NCI-H748 (cell line): Measurements from ENCODE around the gene SLC6A11.

ENCODE experiments used
- DNase-seq: peaks from one replicate; lab custom pipeline; 2025; ENCODE audit not compliant: unreplicated experiment; lab: John Stamatoyannopoulos, UW

SLC6A11 gene

DNA sequence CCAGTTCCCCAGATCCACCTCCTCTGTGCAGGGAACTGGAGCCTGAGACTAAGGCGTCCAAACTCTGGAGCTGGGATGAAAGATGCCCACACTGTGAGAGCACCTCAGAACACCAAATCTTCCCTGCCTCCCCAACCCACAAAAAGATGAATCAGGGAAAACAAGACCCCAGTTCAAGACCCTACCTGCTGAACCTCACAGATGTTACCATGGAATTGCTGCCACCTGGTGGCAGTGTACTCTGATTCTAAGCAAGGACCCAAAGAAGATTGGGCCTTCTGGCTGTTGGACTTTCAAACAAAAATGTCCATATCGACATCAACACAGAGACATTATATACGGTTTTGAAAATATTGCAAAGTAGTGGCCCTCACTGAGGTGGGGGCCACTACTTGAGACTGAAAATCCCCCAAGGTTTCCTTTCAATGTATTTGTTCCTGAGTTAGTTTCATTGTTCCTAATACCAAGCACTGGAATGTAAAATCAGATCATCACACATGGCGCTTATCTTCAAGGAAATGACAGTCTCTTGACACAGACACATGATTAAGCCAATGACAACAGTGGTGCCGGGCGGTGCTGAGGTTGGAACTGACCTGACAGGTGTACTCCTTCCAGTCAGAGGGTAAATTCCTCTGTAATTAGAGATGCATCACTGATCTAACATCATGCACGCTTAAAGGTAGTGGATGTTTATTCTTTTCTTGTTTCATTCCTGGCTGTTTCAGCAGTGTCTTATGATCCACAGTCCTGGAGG is 67.6 kb downstream of the SLC6A11 start:
- DNase-seq: no peak

DNA sequence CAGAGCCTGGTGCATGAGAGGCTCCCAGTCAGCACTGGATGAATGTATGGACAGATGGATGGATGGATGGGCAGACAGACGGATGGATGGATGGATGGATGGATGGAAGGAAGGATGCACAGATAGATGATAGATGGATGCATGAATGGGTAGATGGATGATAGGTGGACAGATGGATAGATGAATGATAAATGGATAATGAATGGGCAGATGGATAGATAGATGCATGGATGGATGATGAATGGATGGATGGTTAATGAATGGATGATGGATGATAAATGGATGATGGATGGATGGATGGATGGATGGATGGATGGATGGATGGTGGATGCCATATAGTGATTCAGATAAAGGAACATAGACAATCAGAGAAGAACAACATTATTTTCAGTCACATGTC is 71.0 kb downstream of the SLC6A11 start:
- no peak for DNase-seq

DNA sequence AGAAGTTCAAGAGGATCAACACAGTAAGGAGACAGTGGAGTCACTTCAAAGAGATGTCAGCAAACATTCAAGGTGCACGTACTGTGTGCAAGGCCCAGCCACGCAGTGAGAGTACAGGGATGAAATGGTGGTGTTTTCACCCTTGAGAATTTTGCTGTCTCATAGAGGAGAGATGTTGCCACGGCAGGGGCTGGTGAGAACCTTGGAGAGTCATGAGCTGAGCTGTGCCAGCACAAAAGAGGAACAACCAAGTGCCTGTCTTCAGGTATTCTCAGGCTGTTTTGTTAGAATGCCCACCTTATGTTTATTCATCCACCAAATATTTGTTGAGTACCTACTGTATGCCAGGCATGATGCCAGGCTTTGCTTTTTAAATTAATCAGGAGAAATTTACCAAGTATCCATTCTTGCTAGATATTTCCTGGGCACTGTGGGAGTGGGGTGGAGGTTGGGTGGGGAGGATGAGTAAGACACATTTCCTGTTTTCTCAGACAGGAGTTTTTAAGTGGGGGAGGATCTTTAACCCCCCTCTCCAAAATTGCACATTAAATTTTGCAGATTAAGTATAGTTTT is 72.6 kb downstream of the SLC6A11 start:
- DNase-seq: no peak

DNA sequence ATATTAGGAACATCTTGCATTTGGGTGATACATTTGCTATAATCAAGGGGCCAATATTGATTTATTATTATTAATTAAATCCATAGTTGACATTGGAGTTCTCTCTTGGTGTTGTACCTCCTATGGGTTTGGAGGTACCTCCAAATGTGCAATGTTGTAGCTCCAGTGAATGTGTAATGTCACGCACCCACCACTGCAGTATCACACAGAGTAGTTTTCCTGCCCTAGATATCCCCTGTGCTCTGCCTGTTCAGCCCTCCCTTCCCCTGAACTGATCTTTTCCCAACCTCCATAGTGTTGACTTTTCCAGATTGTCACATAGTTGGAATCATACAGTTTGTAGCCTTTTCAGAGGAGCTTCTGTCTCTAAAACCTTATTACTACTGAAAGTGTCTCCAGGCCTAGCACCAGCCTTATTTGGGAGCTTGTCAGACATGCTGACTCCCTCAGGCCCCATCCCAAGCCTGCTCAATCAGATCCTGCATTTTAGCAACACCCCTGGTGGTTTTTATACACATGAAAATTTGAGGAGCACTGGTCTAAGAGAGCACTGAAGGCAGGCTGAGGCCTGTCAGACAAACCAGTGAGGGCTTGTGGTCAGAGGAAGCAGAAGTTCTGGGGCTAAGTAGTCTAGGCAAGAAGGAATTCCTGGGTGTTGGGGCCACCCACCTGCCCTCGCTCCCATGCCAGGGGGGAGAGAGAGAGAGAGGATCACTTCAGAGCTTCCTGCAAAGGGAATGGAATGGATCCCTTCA is 73.4 kb downstream of the SLC6A11 start:
- no peak for DNase-seq

DNA sequence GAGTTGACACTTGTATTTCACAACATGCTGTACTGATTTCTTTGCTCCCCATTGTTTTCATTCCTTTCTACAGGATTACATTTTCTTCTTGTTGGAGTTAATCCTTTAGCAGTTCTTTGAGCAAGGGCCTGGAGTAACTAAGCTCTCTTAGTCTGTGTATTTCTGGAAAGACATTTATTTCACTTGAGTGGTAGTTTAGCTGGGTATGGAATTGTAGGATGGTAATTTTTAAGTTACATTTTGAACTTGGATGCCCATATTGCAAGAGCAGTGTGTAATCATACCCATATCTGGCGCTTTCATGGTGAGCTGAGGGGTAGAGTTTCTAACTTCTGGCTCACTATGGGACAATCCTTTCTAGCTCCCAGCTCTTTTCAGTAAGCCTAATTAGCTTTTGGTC is 74.6 kb downstream of the SLC6A11 start:
- DNase-seq: no peak

DNA sequence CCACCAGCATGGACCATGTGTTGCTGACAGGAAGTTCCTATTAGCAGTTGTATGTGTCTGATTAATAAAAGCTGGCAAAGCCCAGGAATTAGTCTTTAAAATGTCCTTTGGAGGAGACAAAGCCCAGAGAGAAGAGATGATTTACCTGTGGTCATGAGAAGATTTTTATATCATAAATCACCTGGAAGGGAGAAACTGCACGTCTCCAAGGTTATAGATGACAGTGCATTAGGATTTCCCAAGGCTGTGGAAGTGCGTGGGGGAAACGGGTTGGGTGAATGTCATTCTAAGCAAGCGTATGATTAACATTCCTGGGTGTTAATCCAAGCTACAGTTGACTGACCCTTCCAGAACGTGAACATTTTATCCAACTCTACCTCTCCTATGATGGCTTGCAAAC is 76.6 kb downstream of the SLC6A11 start:
- no peak for DNase-seq

DNA sequence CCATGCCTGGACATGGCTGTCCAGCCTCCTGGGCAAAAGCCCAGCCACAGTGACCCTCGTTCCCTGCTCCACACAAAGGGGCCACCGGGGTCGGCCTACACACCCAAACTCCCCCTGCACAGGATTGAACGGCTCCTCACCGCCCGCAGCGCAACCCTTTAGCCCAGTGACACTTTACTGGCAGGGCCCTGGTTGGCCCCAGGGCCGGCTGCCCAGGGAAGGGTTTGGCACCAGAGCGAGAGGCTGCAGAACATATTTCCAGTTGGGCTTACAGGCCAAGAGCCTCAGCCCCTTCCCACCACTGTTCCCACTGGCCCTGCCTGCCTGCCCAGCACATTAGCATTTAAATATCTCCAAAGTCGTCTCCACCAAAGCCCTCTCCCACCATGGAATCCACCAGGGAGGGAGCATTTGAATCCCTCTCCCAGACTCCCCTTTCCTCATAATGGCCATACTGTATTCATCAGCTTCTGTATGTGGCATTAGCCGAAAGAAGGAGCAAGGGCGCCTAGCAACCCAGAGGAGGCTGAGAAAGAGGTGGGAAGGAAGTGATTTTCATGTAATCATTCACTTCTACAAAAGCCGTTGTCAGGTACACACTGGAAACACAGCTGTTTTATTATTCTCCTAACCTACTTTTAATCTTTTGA is 85.4 kb downstream of the SLC6A11 start:
- no peak for DNase-seq

DNA sequence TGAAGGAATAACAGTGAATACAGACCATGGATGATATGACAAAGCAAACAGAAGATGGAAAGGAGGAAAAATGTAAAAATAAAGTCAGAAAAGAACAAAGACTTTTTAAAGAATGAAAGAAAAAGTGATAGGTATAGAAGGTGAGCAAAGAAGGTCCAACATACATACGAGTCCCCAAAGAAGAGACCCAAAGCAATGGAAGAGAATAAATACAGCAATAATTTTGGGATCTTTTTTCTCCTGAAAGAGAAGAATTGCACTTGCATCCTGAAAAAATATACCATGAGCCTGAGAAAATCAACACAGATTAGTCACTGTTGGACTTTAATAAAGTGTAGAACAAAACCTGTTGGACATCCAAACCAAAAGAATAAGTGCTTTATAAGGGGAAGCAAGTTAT is 91.2 kb downstream of the SLC6A11 start:
- DNase-seq: no peak

DNA sequence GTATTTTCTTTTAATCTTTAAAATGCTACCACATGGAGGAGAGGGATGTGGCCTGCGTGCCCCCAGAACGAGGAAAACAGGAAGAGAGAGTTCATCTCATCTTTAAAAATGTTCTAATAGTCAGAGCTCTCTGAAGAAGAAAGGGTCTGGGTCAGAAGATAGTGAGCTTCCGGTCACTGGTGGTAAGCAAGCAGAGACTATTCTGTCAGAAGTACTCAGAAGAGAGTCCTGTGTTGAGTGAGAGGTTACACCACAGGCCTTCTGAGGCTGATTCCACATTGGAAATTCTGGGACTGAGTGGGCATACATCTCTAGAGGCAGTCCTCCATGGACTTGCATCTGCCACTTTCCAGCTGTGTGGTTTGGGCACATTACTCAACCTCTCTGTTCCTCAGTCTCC is 94.3 kb downstream of the SLC6A11 start:
- no peak for DNase-seq

DNA sequence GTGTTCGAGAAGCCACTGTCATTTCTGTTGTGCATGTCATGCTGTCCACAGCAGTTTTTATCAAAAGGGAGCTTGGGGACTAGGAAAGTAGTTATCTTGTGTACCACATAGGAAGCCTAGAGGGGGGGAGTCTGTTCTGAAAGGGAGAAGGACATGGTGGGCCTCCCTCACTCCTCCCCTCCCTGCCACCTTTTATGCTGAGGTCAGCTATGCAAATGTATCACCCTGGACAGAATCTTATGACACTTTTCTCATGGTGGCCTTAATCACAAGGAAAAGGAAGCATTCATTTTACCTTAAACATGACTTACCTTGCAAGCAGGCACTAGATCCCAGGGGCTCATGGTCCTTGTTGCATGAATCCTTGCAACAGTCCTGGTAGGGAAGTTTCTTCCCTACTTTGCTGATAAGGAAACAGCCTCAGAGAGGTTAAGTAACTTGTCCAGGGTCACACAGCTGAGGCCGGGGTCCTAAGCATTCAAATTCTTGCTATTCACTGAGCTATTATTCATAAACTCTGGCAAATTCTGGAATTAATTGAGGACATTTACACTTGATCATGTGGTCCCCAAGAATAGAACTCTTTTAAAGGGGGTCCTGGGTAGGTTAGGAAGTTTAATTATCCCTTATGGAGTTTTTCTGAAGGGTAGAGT is 95.4 kb downstream of the SLC6A11 start:
- no peak for DNase-seq

DNA sequence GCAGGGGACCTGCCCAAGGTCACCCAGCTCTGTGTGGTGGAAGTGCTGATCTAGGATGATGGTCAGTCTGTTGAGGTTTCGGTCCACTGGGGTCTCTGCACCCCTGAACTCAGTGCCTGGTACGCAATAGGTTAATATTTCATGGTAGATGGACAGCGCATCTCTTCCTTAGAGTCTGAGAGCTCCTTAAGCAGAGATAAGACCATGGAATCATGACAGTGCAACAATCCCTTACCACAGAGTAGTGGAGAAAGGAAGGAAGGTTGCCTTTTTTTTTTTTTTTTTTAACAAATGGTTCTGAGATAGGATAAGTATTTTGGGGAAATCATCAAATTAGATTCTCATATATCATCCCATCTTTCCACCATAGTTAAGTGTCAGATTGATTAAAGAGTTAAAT is 96.8 kb downstream of the SLC6A11 start:
- DNase-seq: no peak

DNA sequence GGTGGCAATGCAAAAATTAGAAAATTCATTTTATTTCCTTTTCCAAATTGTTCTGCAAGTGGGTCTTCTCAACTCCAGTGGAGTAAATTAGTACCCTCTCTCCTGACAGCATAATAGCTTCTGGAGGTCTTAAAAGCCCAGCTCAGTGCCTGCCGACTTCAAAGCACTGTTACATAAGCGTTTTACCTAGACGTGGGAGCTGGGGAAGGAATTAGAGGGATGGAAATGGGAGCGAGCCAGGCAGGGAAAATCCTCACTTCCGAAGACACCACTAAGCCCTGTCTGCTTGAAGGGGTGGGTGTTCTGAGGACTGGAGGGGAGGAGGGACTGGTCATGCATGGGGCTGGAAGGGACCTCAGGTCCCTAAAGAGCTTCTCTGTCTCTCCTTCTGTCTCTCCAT is 99.3 kb downstream of the SLC6A11 start:
- DNase-seq: no peak

DNA sequence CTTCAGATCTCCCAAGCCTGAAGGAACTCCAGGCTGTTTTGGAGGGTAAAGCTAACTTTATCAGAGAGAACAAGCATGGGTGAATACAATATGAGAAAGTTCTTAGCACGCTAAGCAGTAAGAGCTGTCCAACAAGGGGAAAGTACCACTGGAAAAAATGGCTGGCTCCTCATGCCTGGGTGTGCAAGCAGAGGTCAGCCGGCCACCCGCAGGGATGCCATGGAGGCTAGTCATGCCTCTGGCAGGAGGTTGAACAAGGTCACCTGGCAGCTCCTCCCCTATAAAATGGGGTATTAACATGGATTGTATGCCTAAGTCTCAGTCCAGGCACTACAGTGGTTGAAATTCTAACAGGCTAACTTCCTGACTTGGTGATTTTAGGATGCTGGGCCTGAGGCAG is 101.1 kb downstream of the SLC6A11 start:
- DNase-seq: no peak

DNA sequence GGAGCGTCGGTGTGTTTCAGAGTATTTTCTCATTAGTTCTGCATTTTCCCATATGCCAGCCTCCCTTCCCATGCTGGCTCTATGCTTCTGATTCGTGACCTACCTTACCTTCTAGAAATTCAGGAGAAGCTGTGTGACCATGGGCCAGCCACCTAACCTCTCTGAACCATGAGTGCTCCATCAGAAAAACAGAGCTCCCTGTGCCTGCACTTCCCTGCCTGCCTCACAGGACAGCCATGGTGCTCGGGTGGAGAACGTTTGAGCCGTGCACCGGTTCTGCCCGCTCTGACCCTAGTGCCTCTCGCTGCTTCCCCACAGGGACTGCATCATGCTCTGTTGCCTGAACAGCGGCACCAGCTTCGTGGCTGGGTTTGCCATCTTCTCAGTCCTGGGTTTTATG is 102.0 kb downstream of the SLC6A11 start:
- DNase-seq: no peak

DNA sequence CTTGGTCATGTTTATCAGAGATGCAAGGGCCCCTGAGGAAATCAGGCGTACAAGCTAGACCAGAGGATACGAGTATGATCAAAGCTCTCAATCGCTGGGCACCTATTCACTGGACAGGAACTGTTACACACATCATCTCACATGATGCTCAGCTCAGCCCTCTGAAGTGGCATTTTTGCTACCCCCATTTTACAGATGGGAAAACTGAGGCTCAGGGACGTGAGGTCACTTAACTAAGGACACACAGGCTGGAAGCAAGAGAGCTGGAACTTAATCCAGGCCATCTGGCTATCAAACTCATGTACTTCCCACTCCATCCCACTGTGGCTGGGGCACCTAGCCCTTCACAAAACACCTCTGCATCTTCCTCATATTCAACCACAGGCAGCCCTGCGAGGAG is 103.6 kb downstream of the SLC6A11 start:
- no peak for DNase-seq

DNA sequence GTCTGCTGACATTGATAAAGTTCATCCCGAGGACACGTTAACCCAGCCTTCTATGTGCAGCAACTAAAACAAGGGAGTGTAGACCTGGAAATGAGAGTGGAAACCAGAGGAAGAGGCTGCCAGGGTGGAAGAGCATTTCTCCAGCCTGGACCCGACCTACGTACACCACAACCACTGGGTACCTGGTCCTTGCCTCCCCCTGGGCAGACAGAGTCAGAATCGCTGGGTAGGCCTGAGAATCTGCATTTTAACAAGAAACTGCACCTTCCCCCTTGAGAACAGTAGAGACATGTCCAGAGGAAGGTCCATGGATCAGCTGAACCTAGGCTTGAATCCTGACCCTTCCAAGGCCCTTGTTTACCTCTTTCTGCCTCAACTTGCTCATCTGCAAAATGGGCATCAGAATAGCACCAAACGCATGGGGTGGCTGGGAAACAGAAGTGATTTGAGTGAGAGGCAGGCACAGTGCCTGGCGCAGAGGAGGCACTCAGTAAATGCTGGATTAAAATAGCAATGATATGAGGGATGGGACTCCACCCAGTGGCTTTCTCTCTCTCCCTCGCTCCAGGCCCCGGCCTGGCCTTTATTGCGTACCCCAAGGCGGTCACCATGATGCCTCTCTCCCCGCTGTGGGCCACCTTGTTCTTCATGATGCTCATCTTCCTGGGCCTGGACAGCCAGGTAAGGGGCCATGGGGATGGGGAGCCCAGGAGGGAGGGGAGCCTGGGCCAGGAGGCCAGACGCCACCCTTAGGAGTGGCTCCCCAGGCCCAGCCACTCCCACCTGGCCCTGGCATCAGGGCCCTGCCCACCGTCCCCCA is 109.6 kb downstream of the SLC6A11 start:
- no peak for DNase-seq

DNA sequence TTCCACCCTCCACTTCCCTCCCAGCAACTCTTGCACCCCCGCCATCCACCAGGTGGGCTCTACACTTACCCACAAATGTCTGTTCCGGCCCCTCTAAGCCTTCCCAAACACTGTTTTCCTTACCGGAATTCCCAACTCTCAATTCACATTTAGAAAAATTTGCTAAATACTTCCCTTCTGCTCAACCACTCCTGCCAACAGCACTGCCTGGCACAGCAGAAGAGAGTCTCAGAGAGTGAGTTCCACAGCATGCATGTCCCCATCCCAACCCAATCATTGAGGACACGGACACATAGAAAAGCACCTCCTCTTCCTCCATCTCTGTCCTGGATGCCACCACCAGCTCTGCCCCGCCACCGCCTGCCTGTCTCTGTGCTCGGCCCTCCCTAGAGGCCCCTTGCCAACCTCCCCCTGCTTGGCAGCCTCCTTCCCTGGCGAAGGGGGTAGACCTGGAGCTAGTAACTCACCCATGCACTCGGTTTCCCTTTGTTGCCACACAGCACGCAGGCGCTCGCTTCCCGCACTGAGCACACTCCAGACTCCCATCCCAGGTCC is 110.3 kb downstream of the SLC6A11 start:
- DNase-seq: no peak

DNA sequence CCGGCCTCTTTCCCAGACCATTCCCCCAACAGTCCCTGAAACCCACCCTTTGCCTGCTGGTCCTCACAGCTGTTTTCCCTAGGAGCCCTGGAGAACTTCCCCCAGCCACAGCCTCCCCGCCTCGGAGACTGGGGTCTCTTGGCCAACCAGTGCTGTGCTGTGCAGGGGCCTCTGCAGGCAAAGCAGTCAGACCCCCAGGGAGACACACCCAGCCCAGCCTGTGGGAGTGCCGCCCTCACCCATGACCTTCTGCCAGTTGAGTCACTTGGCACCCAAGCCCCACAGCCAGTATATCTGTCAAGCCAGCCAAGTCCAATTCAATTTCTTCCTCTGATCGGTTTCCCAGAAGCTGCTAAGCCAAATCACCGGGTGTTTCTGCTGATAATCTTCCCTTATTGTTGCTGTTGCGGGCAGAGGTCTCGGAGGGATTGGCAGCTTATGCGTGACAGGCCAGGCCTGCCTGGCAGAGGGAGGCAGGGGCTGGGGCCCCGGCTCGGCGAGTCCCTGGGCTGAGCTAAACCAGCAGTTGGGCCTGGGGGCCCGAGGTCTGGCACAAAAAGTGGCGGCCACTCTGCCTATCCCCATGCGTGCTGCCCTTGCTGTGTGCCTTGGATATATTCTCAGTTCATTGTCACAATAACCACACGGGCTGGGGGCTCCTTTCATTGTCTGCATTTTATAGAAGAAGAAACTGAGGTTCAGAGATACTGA is 110.9 kb downstream of the SLC6A11 start:
- DNase-seq: no peak

DNA sequence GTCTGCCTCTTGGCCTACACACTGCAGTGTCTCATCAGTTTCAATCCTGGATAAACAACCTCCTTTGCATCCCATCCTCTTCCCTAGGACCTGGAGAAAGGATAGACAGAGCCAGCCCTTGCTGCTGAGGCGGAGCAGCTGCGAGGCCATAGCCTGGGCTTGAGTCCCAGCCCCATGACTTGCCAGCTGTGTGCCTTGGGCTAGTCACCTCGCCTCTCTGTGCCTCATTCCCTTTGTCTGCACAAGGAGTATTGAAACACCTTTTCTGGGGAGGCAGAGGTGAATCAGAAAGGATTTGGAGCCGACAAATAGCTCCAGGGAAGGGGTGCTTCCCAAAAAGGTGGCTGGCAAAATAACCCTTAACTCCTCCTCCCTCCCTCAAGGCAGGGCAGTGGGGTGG is 111.5 kb downstream of the SLC6A11 start:
- DNase-seq: no peak
